ENCODE results near the gene CLTC. TPM values are rescaled to one million over a fixed set of nuclear protein-coding genes. Genes with fewer than 3 reads are reported as not detected.
A peak's percentile ranks its signal among the peaks of the same experiment; 100 is the strongest.

CLTC gene
- total RNA-seq, 1 donor from 2014 or later, result 88.7 TPM

GRCh38 chr17:59633658-59634359 lies 14.1 kb downstream of the CLTC start:
- intact Hi-C loops (cut with DNase I), result no loop called here
- Histone ChIP-seq H3K27ac (no peak overlapping the region), H3K36me3 (no peaks in the 10 kb centered on the region), H3K4me3 (no peak overlapping the region), H3K9me3 (no peaks in the 10 kb centered on the region), H3K4me1 (peaks cover 4 to 42% of the 10 kb centered on the region in 2 donors), H3K27me3 (no peaks in the 10 kb centered on the region)
- no peak for DNase-seq (ENCODE audit: low spot score in 2 of 2)
- TF ChIP-seq CTCF (IDR thresholded peaks at IDR 0.05), result no peak

GRCh38 chr17:59634632-59635541 lies 15.2 kb downstream of the CLTC start:
- H3K9me3 ChIP-seq, result no peaks in the 10 kb centered on the region
- no peak for TF ChIP-seq CTCF (IDR thresholded peaks at IDR 0.05)
- peaks cover 4 to 42% of the 10 kb centered on the region in 2 donors for H3K4me1 ChIP-seq
- DNase-seq (ENCODE audit: low spot score in 2 of 2), result no peak
- no peak overlapping the region for H3K4me3 ChIP-seq
- no peaks in the 10 kb centered on the region for H3K27me3 ChIP-seq
- no peaks in the 10 kb centered on the region for H3K36me3 ChIP-seq
- intact Hi-C loops (cut with DNase I), result no loop called here
- H3K27ac ChIP-seq, result no peak overlapping the region

GRCh38 chr17:59637611-59638310 lies 18.1 kb downstream of the CLTC start:
- Histone ChIP-seq H3K9me3 (no peaks in the 10 kb centered on the region), H3K4me1 (peaks cover 6 to 44% of the 10 kb centered on the region in 2 donors), H3K27me3 (no peaks in the 10 kb centered on the region), H3K27ac (no peak overlapping the region), H3K36me3 (no peaks in the 10 kb centered on the region), H3K4me3 (no peak overlapping the region)
- TF ChIP-seq CTCF (IDR thresholded peaks at IDR 0.05), result no peak
- no peak for DNase-seq (ENCODE audit: low spot score in 2 of 2)
- intact Hi-C loops (cut with DNase I), result no loop called here

- H3K36me3 ChIP-seq, result no peaks in the 10 kb centered on the region
- no peak overlapping the region for H3K27ac ChIP-seq
- DNase-seq (ENCODE audit: low spot score in 2 of 2), result no peak
- no peaks in the 10 kb centered on the region for H3K27me3 ChIP-seq
- intact Hi-C loops (cut with DNase I), result no loop called here
- H3K9me3 ChIP-seq, result no peaks in the 10 kb centered on the region
- H3K4me1 ChIP-seq, result peaks cover 7 to 43% of the 10 kb centered on the region in 2 donors
- TF ChIP-seq CTCF (IDR thresholded peaks at IDR 0.05), result no peak
- H3K4me3 ChIP-seq, result no peak overlapping the region
Observed at GRCh38 chr17:59638553-59638952, 18.9 kb downstream of the CLTC start.

GRCh38 chr17:59641799-59642484 lies 22.2 kb downstream of the CLTC start:
- intact Hi-C loops (cut with DNase I), result loop anchor here (2.0 kb wide), 1 partner anchor 23 kb away; the partner anchor contains the start of gene CLTC
- peaks cover 7 to 31% of the 10 kb centered on the region in 2 donors for H3K4me1 ChIP-seq
- peak overlapping the region in 1 of 2 donors; percentile 70 for H3K27ac ChIP-seq
- no peak for DNase-seq (ENCODE audit: low spot score in 2 of 2)
- H3K36me3 ChIP-seq, result peaks cover 0 to 17% of the 10 kb centered on the region in 2 donors
- TF ChIP-seq CTCF (IDR thresholded peaks at IDR 0.05), result no peak
- H3K9me3 ChIP-seq, result no peaks in the 10 kb centered on the region
- no peaks in the 10 kb centered on the region for H3K27me3 ChIP-seq
- H3K4me3 ChIP-seq, result no peak overlapping the region
